MM.1S (cell line): Measurements from ENCODE around the gene CAMK2A.
"Not testable (repeated sequence)": the region's sequence is repeated elsewhere in the genome, so short reads cannot be mapped to it uniquely, and the experiment has no call there.

Source experiments
- DNase-seq: peaks from one replicate; pipeline ENCODE4 v3.0.0-alpha.2; 2015
- H2AFZ ChIP-seq: fragments of 300-600 bp; sonication (generic); 2 replicates; pipeline ENCODE4 v1.6.0; 2016; ENCODE audit warnings: antibody characterized with exemption, low read length
- H3F3A ChIP-seq: fragments of 300-600 bp; sonication (generic); 2 replicates; pipeline ENCODE4 v1.6.1; 2016; ENCODE audit warnings: mild to moderate bottlenecking, antibody characterized with exemption, low read length, moderate library complexity, mixed read lengths; ENCODE audit not compliant: insufficient read depth
- H3K27ac ChIP-seq: fragments of 300-600 bp; sonication (generic); 2 replicates; pipeline ENCODE4 v1.5.1; 2016; ENCODE audit warnings: mild to moderate bottlenecking, low read length
- H3K27me3 ChIP-seq: fragments of 300-600 bp; sonication (generic); replicated peaks from 2 replicates; pipeline ENCODE4 v1.6.0; 2016; ENCODE audit warnings: low read length; ENCODE audit not compliant: insufficient read depth
- H3K36me3 ChIP-seq: fragments of 300-600 bp; sonication (generic); replicated peaks from 2 replicates; pipeline ENCODE4 v1.6.1; 2016; ENCODE audit warnings: mild to moderate bottlenecking, low read length, mixed read lengths; ENCODE audit not compliant: insufficient read depth
- H3K4me1 ChIP-seq: fragments of 300-600 bp; sonication (generic); 2 replicates; pipeline ENCODE4 v1.6.1; 2016; ENCODE audit warnings: low read length, mixed read lengths
- H3K4me2 ChIP-seq: fragments of 300-600 bp; sonication (generic); 2 replicates; pipeline ENCODE4 v1.6.0; 2016; ENCODE audit warnings: low read depth, low read length
- H3K4me3 ChIP-seq: fragments of 300-600 bp; sonication (generic); 2 replicates; pipeline ENCODE4 v1.5.1; 2016; ENCODE audit warnings: low read length, mixed read lengths
- H3K79me2 ChIP-seq: fragments of 300-600 bp; sonication (generic); 2 replicates; pipeline ENCODE4 v1.6.1; 2016; ENCODE audit warnings: mixed run types, low read length, mixed read lengths
- H3K9ac ChIP-seq: fragments of 300-600 bp; sonication (generic); 2 replicates; pipeline ENCODE4 v1.6.1; 2016; ENCODE audit warnings: low read length, mixed read lengths
- H3K9me2 ChIP-seq: fragments of 300-600 bp; sonication (generic); replicated peaks from 2 replicates; pipeline ENCODE4 v1.6.1; 2016; ENCODE audit warnings: mild to moderate bottlenecking, low read length, mixed read lengths; ENCODE audit not compliant: insufficient read depth
- H3K9me3 ChIP-seq: fragments of 300-600 bp; sonication (generic); replicated peaks from 2 replicates; pipeline ENCODE4 v1.6.1; 2016; ENCODE audit warnings: mild to moderate bottlenecking, low read length, mixed read lengths; ENCODE audit not compliant: insufficient read depth
- H4K20me1 ChIP-seq: fragments of 300-600 bp; sonication (generic); 2 replicates; pipeline ENCODE4 v1.6.1; 2016; ENCODE audit warnings: mild to moderate bottlenecking, low read length, moderate library complexity, mixed read lengths; ENCODE audit not compliant: insufficient read depth
- EZH2 ChIP-seq: fragments of 300-600 bp; sonication (generic); optimal IDR thresholded peaks from 2 replicates; pipeline ENCODE3; 2017; ENCODE audit warnings: low read depth, mild to moderate bottlenecking, antibody characterized with exemption, low read length, mixed read lengths
- EZH2phosphoT487 ChIP-seq: fragments of 300-600 bp; sonication (generic); IDR thresholded peaks from 2 replicates; pipeline ENCODE4 v1.6.1; 2018; ENCODE audit warnings: antibody characterized with exemption, low read length
- TF ChIP-seq, protein P1 (sequence below): fragments of 300-600 bp; sonication (generic); IDR thresholded peaks from 2 replicates; pipeline ENCODE4 v1.5.1; 2016; ENCODE audit warnings: antibody characterized with exemption, low read length, mixed read lengths

The CAMK2A gene

DNA sequence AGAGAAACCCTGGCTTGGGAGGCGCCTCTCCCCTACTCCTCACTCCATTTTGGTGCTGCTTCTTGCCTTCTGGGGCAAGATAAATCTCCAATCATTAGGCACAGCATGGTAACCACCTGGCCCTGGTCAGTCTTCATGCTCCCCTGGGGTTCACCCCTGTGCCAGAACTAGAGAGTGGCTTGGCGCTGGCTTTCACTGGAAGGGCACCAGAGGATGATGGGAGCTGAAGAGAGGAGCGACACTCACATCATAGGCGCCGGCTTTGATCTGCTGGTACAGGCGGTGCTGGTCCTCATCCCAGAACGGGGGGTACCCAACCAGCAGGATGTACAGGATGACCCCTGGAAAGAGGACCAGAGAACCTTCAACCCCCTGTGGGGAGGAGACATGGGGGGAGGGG lies 38.1 kb downstream of the CAMK2A start:
- TF ChIP-seq EZH2 (no peak), EZH2phosphoT487 (no peak)
- TF ChIP-seq, protein P1, sequence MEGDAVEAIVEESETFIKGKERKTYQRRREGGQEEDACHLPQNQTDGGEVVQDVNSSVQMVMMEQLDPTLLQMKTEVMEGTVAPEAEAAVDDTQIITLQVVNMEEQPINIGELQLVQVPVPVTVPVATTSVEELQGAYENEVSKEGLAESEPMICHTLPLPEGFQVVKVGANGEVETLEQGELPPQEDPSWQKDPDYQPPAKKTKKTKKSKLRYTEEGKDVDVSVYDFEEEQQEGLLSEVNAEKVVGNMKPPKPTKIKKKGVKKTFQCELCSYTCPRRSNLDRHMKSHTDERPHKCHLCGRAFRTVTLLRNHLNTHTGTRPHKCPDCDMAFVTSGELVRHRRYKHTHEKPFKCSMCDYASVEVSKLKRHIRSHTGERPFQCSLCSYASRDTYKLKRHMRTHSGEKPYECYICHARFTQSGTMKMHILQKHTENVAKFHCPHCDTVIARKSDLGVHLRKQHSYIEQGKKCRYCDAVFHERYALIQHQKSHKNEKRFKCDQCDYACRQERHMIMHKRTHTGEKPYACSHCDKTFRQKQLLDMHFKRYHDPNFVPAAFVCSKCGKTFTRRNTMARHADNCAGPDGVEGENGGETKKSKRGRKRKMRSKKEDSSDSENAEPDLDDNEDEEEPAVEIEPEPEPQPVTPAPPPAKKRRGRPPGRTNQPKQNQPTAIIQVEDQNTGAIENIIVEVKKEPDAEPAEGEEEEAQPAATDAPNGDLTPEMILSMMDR: no peak
- H3K36me3 ChIP-seq: no peaks in the 10 kb centered on the region
- H2AFZ ChIP-seq: no peak overlapping the region
- no peaks in the 10 kb centered on the region for H4K20me1 ChIP-seq
- H3K9ac ChIP-seq: no peak overlapping the region
- H3K4me2 ChIP-seq: no peak overlapping the region
- H3K79me2 ChIP-seq: no peaks in the 10 kb centered on the region
- H3K27me3 ChIP-seq: no peaks in the 10 kb centered on the region
- no peak for DNase-seq
- H3K9me3 ChIP-seq: no peaks in the 10 kb centered on the region
- no peak overlapping the region for H3K27ac ChIP-seq
- no peak overlapping the region for H3K4me3 ChIP-seq
- H3K4me1 ChIP-seq: no peaks in the 10 kb centered on the region
- no peaks in the 10 kb centered on the region for H3F3A ChIP-seq
- H3K9me2 ChIP-seq: no peaks in the 10 kb centered on the region

GRCh38 chr5:150249744-150250143 lies 39.8 kb downstream of the CAMK2A start:
- H3K4me1 ChIP-seq: no peaks in the 10 kb centered on the region
- H3K9me3 ChIP-seq: no peaks in the 10 kb centered on the region

DNA sequence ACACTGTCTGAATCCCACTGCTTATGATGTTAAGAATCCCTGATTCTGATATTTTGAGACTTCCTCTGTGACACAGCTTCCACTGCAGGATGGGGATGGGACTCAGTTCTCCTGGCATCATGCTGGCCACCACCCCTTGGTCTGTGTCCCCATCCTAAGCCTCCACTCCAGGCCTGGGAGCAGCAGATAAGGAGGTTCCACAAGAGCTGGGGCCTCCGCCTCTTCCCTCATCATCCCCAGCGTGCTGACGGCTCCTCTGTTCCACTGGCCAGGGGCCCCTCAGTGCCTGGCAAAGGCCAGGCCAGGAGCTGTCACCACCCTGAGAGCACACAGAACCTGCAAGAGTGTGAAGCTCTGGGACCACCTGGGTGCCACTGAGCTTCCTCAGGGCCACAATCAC lies 40.6 kb downstream of the CAMK2A start:
- H3K27me3 ChIP-seq: no peaks in the 10 kb centered on the region
- DNase-seq: no peak
- no peak overlapping the region for H2AFZ ChIP-seq
- H3K9ac ChIP-seq: no peak overlapping the region
- no peaks in the 10 kb centered on the region for H4K20me1 ChIP-seq
- H3K4me1 ChIP-seq: no peaks in the 10 kb centered on the region
- H3K79me2 ChIP-seq: no peaks in the 10 kb centered on the region
- TF ChIP-seq EZH2phosphoT487 (no peak), EZH2 (no peak)
- TF ChIP-seq, protein P1: no peak
- H3K27ac ChIP-seq: no peak overlapping the region
- H3K9me3 ChIP-seq: no peaks in the 10 kb centered on the region
- H3F3A ChIP-seq: no peaks in the 10 kb centered on the region
- H3K9me2 ChIP-seq: no peaks in the 10 kb centered on the region
- H3K36me3 ChIP-seq: no peaks in the 10 kb centered on the region
- no peak overlapping the region for H3K4me2 ChIP-seq
- H3K4me3 ChIP-seq: no peak overlapping the region

More at GRCh38 chr5:150249744-150250143, 39.8 kb downstream of the CAMK2A start:
- Histone ChIP-seq H2AFZ (no peak overlapping the region), H3K9ac (no peak overlapping the region), H3K4me3 (no peak overlapping the region), H3K4me2 (no peak overlapping the region), H3F3A (no peaks in the 10 kb centered on the region), H3K36me3 (no peaks in the 10 kb centered on the region), H4K20me1 (no peaks in the 10 kb centered on the region), H3K9me2 (no peaks in the 10 kb centered on the region), H3K27me3 (no peaks in the 10 kb centered on the region), H3K79me2 (no peaks in the 10 kb centered on the region), H3K27ac (no peak overlapping the region)
- DNase-seq: no peak
- no peak for TF ChIP-seq EZH2
- no peak for TF ChIP-seq EZH2phosphoT487
- TF ChIP-seq, protein P1: no peak

- DNase-seq, H3K27ac ChIP-seq, H3F3A ChIP-seq, H3K4me1 ChIP-seq, H3K79me2 ChIP-seq, H3K9ac ChIP-seq, H4K20me1 ChIP-seq, H3K27me3 ChIP-seq, H3K4me3 ChIP-seq, H2AFZ ChIP-seq, H3K4me2 ChIP-seq, H3K36me3 ChIP-seq, H3K9me3 ChIP-seq, H3K9me2 ChIP-seq: not testable (repeated sequence)
These were observed 41.1 kb downstream of the CAMK2A start for GRCh38 chr5:150248493-150248892.
